ENCODE data around the gene C1orf167.

DNA sequence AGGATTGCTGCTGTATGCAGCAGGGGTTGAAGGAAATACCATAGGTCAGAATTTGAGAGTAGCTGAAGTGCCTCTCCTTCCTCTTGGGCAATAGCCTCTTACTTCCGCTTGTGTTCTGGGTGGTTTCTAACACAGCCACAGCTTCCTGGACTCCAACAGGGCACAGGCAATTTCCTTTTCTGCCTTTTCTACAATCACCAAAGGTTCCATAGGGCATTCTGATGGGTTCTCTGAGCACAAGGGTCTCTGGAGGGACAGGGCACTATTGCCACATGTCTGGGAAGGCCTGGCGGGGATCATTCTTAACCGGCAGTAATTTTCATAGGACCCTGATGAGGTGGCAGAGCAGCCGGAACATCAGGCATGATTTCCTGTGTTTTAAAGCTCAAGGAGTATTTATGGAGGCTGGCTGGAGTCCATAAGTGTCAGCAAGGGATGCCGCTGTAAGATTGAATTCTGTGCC lies 31.5 kb upstream of the C1orf167 start:
- TF ChIP-seq RAD21 (IDR thresholded peaks at IDR 0.05 in 1 of 2, conservative IDR thresholded peaks at IDR 0.05 in 1 of 2; ENCODE audit: low read depth in 2 of 2, low read length in 2 of 2) (no peak), TBP (IDR thresholded peaks at IDR 0.05; ENCODE audit: low read depth, low read length) (no peak), RFX5 (IDR thresholded peaks at IDR 0.05; ENCODE audit: borderline replicate concordance, low read depth, low read length) (no peak), EP300 (IDR thresholded peaks at IDR 0.05; ENCODE audit: borderline replicate concordance in 1 of 2, low read depth in 2 of 2, low read length in 2 of 2) (no peak), ZNF274 (IDR thresholded peaks at IDR 0.05; ENCODE audit: borderline replicate concordance, extremely low read depth, low read length) (no peak), POLR2AphosphoS5 (IDR thresholded peaks at IDR 0.05; ENCODE audit: low read depth, low read length) (no peak), BACH1 (IDR thresholded peaks at IDR 0.05; ENCODE audit: low read length) (no peak)
- TF ChIP-seq, protein P1, sequence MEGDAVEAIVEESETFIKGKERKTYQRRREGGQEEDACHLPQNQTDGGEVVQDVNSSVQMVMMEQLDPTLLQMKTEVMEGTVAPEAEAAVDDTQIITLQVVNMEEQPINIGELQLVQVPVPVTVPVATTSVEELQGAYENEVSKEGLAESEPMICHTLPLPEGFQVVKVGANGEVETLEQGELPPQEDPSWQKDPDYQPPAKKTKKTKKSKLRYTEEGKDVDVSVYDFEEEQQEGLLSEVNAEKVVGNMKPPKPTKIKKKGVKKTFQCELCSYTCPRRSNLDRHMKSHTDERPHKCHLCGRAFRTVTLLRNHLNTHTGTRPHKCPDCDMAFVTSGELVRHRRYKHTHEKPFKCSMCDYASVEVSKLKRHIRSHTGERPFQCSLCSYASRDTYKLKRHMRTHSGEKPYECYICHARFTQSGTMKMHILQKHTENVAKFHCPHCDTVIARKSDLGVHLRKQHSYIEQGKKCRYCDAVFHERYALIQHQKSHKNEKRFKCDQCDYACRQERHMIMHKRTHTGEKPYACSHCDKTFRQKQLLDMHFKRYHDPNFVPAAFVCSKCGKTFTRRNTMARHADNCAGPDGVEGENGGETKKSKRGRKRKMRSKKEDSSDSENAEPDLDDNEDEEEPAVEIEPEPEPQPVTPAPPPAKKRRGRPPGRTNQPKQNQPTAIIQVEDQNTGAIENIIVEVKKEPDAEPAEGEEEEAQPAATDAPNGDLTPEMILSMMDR (IDR thresholded peaks at IDR 0.05; ENCODE audit: control extremely low read depth in 1 of 3, insufficient read depth in 1 of 3, low read depth in 1 of 3, low read length in 3 of 3): no peak
- TF ChIP-seq, protein P2, sequence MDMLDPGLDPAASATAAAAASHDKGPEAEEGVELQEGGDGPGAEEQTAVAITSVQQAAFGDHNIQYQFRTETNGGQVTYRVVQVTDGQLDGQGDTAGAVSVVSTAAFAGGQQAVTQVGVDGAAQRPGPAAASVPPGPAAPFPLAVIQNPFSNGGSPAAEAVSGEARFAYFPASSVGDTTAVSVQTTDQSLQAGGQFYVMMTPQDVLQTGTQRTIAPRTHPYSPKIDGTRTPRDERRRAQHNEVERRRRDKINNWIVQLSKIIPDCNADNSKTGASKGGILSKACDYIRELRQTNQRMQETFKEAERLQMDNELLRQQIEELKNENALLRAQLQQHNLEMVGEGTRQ (IDR thresholded peaks at IDR 0.05; ENCODE audit: low read length): no peak
- TF ChIP-seq, protein P3, sequence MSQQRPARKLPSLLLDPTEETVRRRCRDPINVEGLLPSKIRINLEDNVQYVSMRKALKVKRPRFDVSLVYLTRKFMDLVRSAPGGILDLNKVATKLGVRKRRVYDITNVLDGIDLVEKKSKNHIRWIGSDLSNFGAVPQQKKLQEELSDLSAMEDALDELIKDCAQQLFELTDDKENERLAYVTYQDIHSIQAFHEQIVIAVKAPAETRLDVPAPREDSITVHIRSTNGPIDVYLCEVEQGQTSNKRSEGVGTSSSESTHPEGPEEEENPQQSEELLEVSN (IDR thresholded peaks at IDR 0.05): no peak
